Endodermal cell (in vitro differentiated cells): ENCODE measurements around the gene KCNQ1. TPM values are rescaled to one million over a fixed set of nuclear protein-coding genes. Genes with fewer than 3 reads are reported as not detected.

Experiments
- DNase-seq: peaks from one replicate; pipeline ENCODE4 v3.0.0-alpha.2; 2017
- H3K27ac ChIP-seq: 2 replicates; pipeline ENCODE4 v1.5.1; 2013; ENCODE audit warnings: mild to moderate bottlenecking, low read depth, low read length, moderate library complexity
- H3K27me3 ChIP-seq: 2 replicates; pipeline ENCODE4 v1.6.1; 2013; ENCODE audit warnings: mild to moderate bottlenecking, low read length, moderate library complexity; ENCODE audit not compliant: insufficient read depth, control insufficient read depth, poor library complexity, severe bottlenecking
- H3K36me3 ChIP-seq: 2 replicates; pipeline ENCODE4 v1.7.0; 2013; ENCODE audit warnings: mild to moderate bottlenecking, low read length, moderate library complexity; ENCODE audit not compliant: control insufficient read depth, insufficient read depth
- H3K4me1 ChIP-seq: one replicate; pipeline ENCODE4 v1.7.0; 2013; ENCODE audit warnings: low read length; ENCODE audit not compliant: control insufficient read depth, insufficient read depth
- H3K4me3 ChIP-seq: 2 replicates; pipeline ENCODE4 v1.5.1; 2013; ENCODE audit warnings: mild to moderate bottlenecking, low read length, moderate library complexity
- H3K9ac ChIP-seq: 2 replicates; pipeline ENCODE4 v1.6.1; 2013; ENCODE audit warnings: mild to moderate bottlenecking, low read length, moderate library complexity; ENCODE audit not compliant: poor library complexity, severe bottlenecking; ENCODE audit errors: extremely low read depth
- H3K9me3 ChIP-seq: 2 replicates; pipeline ENCODE4 v1.6.1; 2013; ENCODE audit warnings: mild to moderate bottlenecking, low read length, moderate library complexity; ENCODE audit not compliant: control insufficient read depth
- H3K27ac Mint-ChIP-seq: 2 replicates; pipeline ENCODE4 v1.8.0; 2020; ENCODE audit warnings: mixed read lengths
- H3K27me3 Mint-ChIP-seq: 2 replicates; pipeline ENCODE4 v1.8.0; 2021; ENCODE audit warnings: mild to moderate bottlenecking, mixed read lengths; ENCODE audit not compliant: insufficient read depth
- H3K36me3 Mint-ChIP-seq: 2 replicates; pipeline ENCODE4 v1.8.0; 2020; ENCODE audit warnings: low read depth, mixed read lengths
- H3K4me1 Mint-ChIP-seq: 2 replicates; pipeline ENCODE4 v1.8.0; 2020; ENCODE audit warnings: mixed read lengths
- H3K4me3 Mint-ChIP-seq: 2 replicates; pipeline ENCODE4 v1.8.0; 2020; ENCODE audit warnings: mild to moderate bottlenecking, moderate library complexity, mixed read lengths
- H3K9me3 Mint-ChIP-seq: 2 replicates; pipeline ENCODE4 v1.8.0; 2020; ENCODE audit warnings: mild to moderate bottlenecking, mixed read lengths
- CTCF ChIP-seq: fragments of 200-600 bp; sonication (generic); conservative IDR thresholded peaks from 2 replicates; pipeline ENCODE4 v1.5.0; 2021; ENCODE audit warnings: antibody characterized with exemption, mild to moderate bottlenecking
- WGBS, 2 experiments: methylation state at CpG; one replicate each; pipeline versions ENCODE4 v1.1.5 to v1.1.7; 2013; ENCODE audit warnings: missing lambda C conversion rate in 2 of 2, mixed read lengths in 1 of 2; ENCODE audit not compliant: insufficient coverage in 1 of 2, insufficient read length in 1 of 2; 5-methylcytosine and 5-hydroxymethylcytosine counted together
- total RNA-seq, 2 donors: library from RNA; stranded (reverse); fragmentation: NEBNext Ultra II Directional in 1 of 2; extraction: Animal tissue kit (Norgen Biotek cat#: 25700) in 1 of 2; gene quantifications; 2 replicates in 1 of 2; 3 replicates in 1 of 2; pipeline ENCODE4 v1.2.1, GENCODE V29; 2021

Gene KCNQ1
- total RNA-seq, 2 donors from 2014 or later, result 1.8 to 3.5 TPM

- peaks cover 14% of the 10 kb centered on the region for H3K9me3 ChIP-seq
- no peak for TF ChIP-seq CTCF
- no peaks in the 10 kb centered on the region for H3K36me3 ChIP-seq
- DNase-seq, result no peak
- H3K4me3 Mint-ChIP-seq, result no peak overlapping the region
- H3K27me3 Mint-ChIP-seq, result peaks cover 75% of the 10 kb centered on the region
- no peaks in the 10 kb centered on the region for H3K4me1 ChIP-seq
- H3K9me3 Mint-ChIP-seq, result peaks cover 17% of the 10 kb centered on the region
- H3K4me3 ChIP-seq, result no peak overlapping the region
- peaks cover 5% of the 10 kb centered on the region for H3K27me3 ChIP-seq
- H3K27ac ChIP-seq, result no peak overlapping the region
- no peak overlapping the region for H3K27ac Mint-ChIP-seq
- no peak overlapping the region for H3K9ac ChIP-seq
- no peaks in the 10 kb centered on the region for H3K36me3 Mint-ChIP-seq
- peaks cover 5% of the 10 kb centered on the region for H3K4me1 Mint-ChIP-seq
- 96% methylated on average over 7 of the region's 8 CpGs; no CpG with 5 or more reads in 1 of the 2 experiments for WGBS, 2 experiments
Observed at GRCh38 chr11:2755071-2755470, 310.3 kb downstream of the KCNQ1 start.

- Mint-ChIP-seq H3K27me3 (peaks cover 56% of the 10 kb centered on the region), H3K9me3 (peaks cover 17% of the 10 kb centered on the region), H3K27ac (no peak overlapping the region), H3K36me3 (no peaks in the 10 kb centered on the region), H3K4me3 (no peak overlapping the region), H3K4me1 (no peaks in the 10 kb centered on the region)
- TF ChIP-seq CTCF, result no peak
- Histone ChIP-seq H3K27me3 (no peaks in the 10 kb centered on the region), H3K27ac (no peak overlapping the region), H3K4me3 (no peak overlapping the region), H3K4me1 (no peaks in the 10 kb centered on the region), H3K9ac (no peak overlapping the region), H3K36me3 (no peaks in the 10 kb centered on the region), H3K9me3 (peaks cover 14% of the 10 kb centered on the region)
- WGBS, 2 experiments, result 91 to 94% methylated on average over 12 to 14 of the region's 14 CpGs
- peak; percentile 28 for DNase-seq
Observed at GRCh38 chr11:2758751-2759150, 313.9 kb downstream of the KCNQ1 start.

- peaks cover 54% of the 10 kb centered on the region for H3K27me3 Mint-ChIP-seq
Observed at GRCh38 chr11:2759228-2760195, 314.7 kb downstream of the KCNQ1 start.

More at GRCh38 chr11:2759228-2760195, 314.7 kb downstream of the KCNQ1 start:
- H3K4me1 Mint-ChIP-seq, result no peaks in the 10 kb centered on the region
- peaks cover 14% of the 10 kb centered on the region for H3K9me3 ChIP-seq
- no peaks in the 10 kb centered on the region for H3K36me3 ChIP-seq
- H3K4me3 Mint-ChIP-seq, result no peak overlapping the region
- 93 to 95% methylated on average over 10 to 17 of the region's 17 CpGs for WGBS, 2 experiments
- no peak overlapping the region for H3K27ac Mint-ChIP-seq
- no peak overlapping the region for H3K9ac ChIP-seq
- H3K36me3 Mint-ChIP-seq, result no peaks in the 10 kb centered on the region
- TF ChIP-seq CTCF, result no peak
- H3K9me3 Mint-ChIP-seq, result peaks cover 17% of the 10 kb centered on the region
- H3K27ac ChIP-seq, result no peak overlapping the region
- peak; percentile 35 for DNase-seq
- no peaks in the 10 kb centered on the region for H3K27me3 ChIP-seq
- H3K4me1 ChIP-seq, result no peaks in the 10 kb centered on the region
- H3K4me3 ChIP-seq, result no peak overlapping the region
